Brain microvascular endothelial cell (primary cell): ENCODE measurements around the gene ZNF678.
A peak's percentile ranks its signal among the peaks of the same experiment; 100 is the strongest.

ENCODE experiments used
- DNase-seq: peaks from one replicate; pipeline ENCODE4 v3.0.0-alpha.2; 2020
- H3K27ac ChIP-seq: fragments of 250-450 bp; sonication (Bioruptor Pico); 2 replicates; pipeline ENCODE4 v1.5.1; 2020; ENCODE audit warnings: mild to moderate bottlenecking, moderate library complexity
- H3K27me3 ChIP-seq: fragments of 250-450 bp; sonication (Bioruptor Pico); replicated peaks from 2 replicates; pipeline ENCODE4 v1.5.1; 2020; ENCODE audit warnings: mild to moderate bottlenecking
- H3K36me3 ChIP-seq: fragments of 250-450 bp; sonication (Bioruptor Pico); replicated peaks from 2 replicates; pipeline ENCODE4 v1.5.1; 2020; ENCODE audit warnings: mild to moderate bottlenecking
- H3K4me3 ChIP-seq: 2 replicates; pipeline ENCODE4 v1.5.1; 2011; ENCODE audit warnings: low read depth, mild to moderate bottlenecking, control low read depth, low read length, moderate library complexity
- in situ Hi-C: cut with HindIII; loops from 2 replicates; pipeline ENCODE4 v1.10.0; 2017; ENCODE audit warnings: low sequenced_read_pairs, low pct_ligation_motif_present
- TF ChIP-seq, protein P1 (sequence below): IDR thresholded peaks from 2 replicates; pipeline ENCODE4 v1.5.1; 2011; ENCODE audit warnings: low read depth, mild to moderate bottlenecking, moderate library complexity, low read length, control low read depth, inconsistent platforms; ENCODE audit errors: missing control alignments

The ZNF678 gene

GRCh38 chr1:227540170-227541098 lies 22.9 kb upstream of the ZNF678 start:
- no peaks in the 10 kb centered on the region for H3K36me3 ChIP-seq
- DNase-seq = no peak
- H3K27ac ChIP-seq = no peak overlapping the region
- in situ Hi-C loops = no loop called here
- H3K27me3 ChIP-seq = no peaks in the 10 kb centered on the region
- H3K4me3 ChIP-seq = no peak overlapping the region
- TF ChIP-seq, protein P1, sequence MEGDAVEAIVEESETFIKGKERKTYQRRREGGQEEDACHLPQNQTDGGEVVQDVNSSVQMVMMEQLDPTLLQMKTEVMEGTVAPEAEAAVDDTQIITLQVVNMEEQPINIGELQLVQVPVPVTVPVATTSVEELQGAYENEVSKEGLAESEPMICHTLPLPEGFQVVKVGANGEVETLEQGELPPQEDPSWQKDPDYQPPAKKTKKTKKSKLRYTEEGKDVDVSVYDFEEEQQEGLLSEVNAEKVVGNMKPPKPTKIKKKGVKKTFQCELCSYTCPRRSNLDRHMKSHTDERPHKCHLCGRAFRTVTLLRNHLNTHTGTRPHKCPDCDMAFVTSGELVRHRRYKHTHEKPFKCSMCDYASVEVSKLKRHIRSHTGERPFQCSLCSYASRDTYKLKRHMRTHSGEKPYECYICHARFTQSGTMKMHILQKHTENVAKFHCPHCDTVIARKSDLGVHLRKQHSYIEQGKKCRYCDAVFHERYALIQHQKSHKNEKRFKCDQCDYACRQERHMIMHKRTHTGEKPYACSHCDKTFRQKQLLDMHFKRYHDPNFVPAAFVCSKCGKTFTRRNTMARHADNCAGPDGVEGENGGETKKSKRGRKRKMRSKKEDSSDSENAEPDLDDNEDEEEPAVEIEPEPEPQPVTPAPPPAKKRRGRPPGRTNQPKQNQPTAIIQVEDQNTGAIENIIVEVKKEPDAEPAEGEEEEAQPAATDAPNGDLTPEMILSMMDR = no peak

DNA sequence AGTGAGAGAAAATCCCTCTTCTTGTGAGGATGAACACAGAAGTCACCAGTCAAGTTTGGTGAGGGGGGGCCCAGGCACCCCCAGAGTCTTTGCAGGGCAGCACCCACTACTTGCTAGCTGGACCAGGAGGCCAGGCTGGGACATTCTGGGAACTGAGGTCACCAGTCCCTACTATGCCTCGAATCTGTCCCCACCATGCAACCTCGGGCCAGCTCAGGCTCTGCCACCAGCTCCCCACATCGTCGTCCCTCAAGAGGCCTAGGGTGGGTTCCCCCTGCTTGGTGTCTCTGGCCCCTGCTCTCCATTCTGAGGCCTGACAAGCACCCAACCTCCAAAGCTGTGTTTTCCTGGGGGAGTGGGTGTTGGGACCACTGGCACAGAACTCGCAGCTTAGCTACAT lies 22.2 kb upstream of the ZNF678 start:
- Histone ChIP-seq H3K4me3 (no peak overlapping the region), H3K27me3 (no peaks in the 10 kb centered on the region), H3K36me3 (no peaks in the 10 kb centered on the region), H3K27ac (no peak overlapping the region)
- DNase-seq = no peak
- in situ Hi-C loops = no loop called here
- TF ChIP-seq, protein P1 = no peak

GRCh38 chr1:227541796-227542152 lies 21.6 kb upstream of the ZNF678 start:
- peak overlapping the region; percentile 62 for H3K4me3 ChIP-seq
- TF ChIP-seq, protein P1 = no peak
- no peaks in the 10 kb centered on the region for H3K36me3 ChIP-seq
- in situ Hi-C loops = no loop called here
- no peaks in the 10 kb centered on the region for H3K27me3 ChIP-seq
- H3K27ac ChIP-seq = no peak overlapping the region
- DNase-seq = no peak

DNA sequence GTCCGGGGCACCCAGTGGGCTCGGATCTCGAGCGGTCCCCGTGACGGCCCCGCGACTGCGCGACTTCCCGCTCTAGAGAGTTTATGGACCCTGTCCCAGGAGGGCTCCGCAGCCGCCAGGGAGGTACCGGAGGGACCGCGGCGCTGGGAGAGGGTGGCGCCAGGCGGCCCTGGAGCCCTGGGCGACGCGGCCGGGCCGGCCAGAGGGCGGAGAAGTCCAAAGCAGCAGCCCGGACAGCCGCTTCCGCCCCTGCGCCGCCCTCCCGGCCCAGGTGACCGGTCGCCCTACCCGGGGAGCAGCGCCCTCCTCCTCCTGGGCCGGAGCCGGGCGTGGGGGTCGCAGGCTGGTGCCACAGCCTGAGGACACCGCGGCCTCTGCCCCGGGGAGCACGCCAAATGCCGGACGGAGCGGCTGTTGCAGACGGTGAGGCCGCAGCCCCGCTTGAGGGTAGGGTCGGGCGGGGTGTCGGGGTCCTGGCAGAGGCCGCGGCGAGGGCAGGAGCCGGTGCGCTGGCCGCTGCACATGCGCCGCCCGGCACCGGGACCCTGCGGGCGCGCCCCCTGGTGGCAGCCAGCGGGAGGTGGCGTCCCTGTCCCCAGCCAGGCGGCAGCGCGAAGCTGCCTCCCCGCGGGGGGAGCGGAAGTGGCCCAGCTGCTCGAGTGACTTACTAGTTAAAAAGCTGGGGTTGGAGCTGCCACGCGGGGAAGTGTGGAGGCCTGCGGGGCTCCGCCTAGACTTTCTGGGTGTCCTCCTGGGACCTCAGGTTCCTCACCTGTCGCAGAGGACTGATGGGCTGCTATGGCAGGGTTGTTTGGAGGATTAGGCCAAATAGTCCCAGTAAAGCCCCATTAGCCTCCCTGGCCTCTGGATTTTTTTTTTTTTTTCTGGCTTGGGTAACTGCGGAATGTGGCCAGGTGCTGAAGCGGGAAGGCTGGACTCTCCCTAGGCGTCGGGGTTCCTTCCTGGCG lies 20.9 kb upstream of the ZNF678 start:
- peak; percentile 39 for DNase-seq
- H3K36me3 ChIP-seq = no peaks in the 10 kb centered on the region
- TF ChIP-seq, protein P1 = peak; percentile 67
- no peaks in the 10 kb centered on the region for H3K27me3 ChIP-seq
- no peak overlapping the region for H3K27ac ChIP-seq
- H3K4me3 ChIP-seq = peak overlapping the region; percentile 62
- in situ Hi-C loops = no loop called here

- Histone ChIP-seq H3K4me3 (no peak overlapping the region), H3K27ac (no peak overlapping the region), H3K36me3 (no peaks in the 10 kb centered on the region), H3K27me3 (no peaks in the 10 kb centered on the region)
- no peak for DNase-seq
- in situ Hi-C loops = no loop called here
- TF ChIP-seq, protein P1 = no peak
Observed at GRCh38 chr1:227543283-227544066, 19.9 kb upstream of the ZNF678 start.
